ENCODE results near the gene ARHGEF11.

The ARHGEF11 gene

DNA sequence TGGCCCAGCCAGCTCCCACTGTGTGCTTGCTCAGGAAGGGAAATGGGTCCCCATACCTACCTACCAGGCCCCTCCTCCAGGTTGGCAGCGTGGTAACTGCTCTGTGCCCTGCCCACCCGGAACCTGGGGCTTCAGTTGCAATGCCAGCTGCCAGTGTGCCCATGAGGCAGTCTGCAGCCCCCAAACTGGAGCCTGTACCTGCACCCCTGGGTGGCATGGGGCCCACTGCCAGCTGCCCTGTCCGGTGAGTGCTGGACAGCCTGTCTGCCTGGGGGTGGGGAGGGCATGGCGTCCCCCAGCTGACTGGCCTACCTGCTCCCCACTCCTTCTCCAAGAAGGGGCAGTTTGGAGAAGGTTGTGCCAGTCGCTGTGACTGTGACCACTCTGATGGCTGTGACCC, 135.9 kb downstream of the ARHGEF11 start:
- Histone ChIP-seq H3K36me3 (no peaks in the 10 kb centered on the region), H3K4me3 (ENCODE audit: low read depth, low read length) (no peak overlapping the region)

GRCh38 chr1:156908955-156909354, 136.6 kb downstream of the ARHGEF11 start:
- H3K36me3 ChIP-seq, result no peaks in the 10 kb centered on the region
- H3K4me3 ChIP-seq (ENCODE audit: low read depth, low read length), result no peak overlapping the region

More for the DNA sequence above, 135.9 kb downstream of the ARHGEF11 start:
- Histone ChIP-seq H3K9me3 (ENCODE audit: severe bottlenecking) (no peaks in the 10 kb centered on the region), H3K27ac (no peak overlapping the region), H3K27me3 (ENCODE audit: insufficient read depth, low read depth, severe bottlenecking) (no peaks in the 10 kb centered on the region)
- DNase-seq, result no peak
- no peak for TF ChIP-seq CTCF (IDR thresholded peaks at IDR 0.05; ENCODE audit: low read depth, low read length)

GRCh38 chr1:156908541-156908940, 137.0 kb downstream of the ARHGEF11 start:
- Histone ChIP-seq H3K9me3 (ENCODE audit: severe bottlenecking) (no peaks in the 10 kb centered on the region), H3K27ac (no peak overlapping the region), H3K36me3 (no peaks in the 10 kb centered on the region), H3K4me3 (ENCODE audit: low read depth, low read length) (no peak overlapping the region), H3K27me3 (ENCODE audit: insufficient read depth, low read depth, severe bottlenecking) (no peaks in the 10 kb centered on the region)
- no peak for TF ChIP-seq CTCF (IDR thresholded peaks at IDR 0.05; ENCODE audit: low read depth, low read length)
- DNase-seq, result no peak

More at GRCh38 chr1:156908955-156909354, 136.6 kb downstream of the ARHGEF11 start:
- no peaks in the 10 kb centered on the region for H3K27me3 ChIP-seq (ENCODE audit: insufficient read depth, low read depth, severe bottlenecking)
- TF ChIP-seq CTCF (IDR thresholded peaks at IDR 0.05; ENCODE audit: low read depth, low read length), result no peak
- no peak overlapping the region for H3K27ac ChIP-seq
- no peak for DNase-seq
- H3K9me3 ChIP-seq (ENCODE audit: severe bottlenecking), result no peaks in the 10 kb centered on the region

- no peaks in the 10 kb centered on the region for H3K36me3 ChIP-seq
- no peak overlapping the region for H3K27ac ChIP-seq
- no peak for TF ChIP-seq CTCF (IDR thresholded peaks at IDR 0.05; ENCODE audit: low read depth, low read length)
- H3K4me3 ChIP-seq (ENCODE audit: low read depth, low read length), result no peak overlapping the region
- DNase-seq, result no peak
- no peaks in the 10 kb centered on the region for H3K27me3 ChIP-seq (ENCODE audit: insufficient read depth, low read depth, severe bottlenecking)
- H3K9me3 ChIP-seq (ENCODE audit: severe bottlenecking), result no peaks in the 10 kb centered on the region
Measured at GRCh38 chr1:156906206-156906906, 139.2 kb downstream of the ARHGEF11 start.

DNA sequence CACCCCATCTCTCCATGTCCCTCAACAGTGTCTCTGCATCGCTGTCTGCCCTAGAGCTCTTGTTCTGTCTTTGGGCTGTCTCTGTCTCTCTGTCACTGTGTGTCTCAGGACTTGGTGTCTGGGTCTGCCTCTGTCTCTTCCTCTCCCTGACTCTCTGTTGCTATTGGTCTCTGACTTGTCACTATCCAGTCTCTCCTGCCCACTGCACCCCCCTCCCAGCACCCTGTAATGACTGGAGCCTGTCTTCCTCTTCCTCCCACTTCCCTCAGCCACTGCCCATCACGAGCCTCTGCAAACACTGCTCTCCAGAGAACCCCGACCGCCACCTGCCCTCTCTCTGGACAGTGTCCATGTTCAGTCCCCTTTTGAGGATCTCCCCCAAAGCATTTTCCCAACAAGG, 139.9 kb downstream of the ARHGEF11 start:
- Histone ChIP-seq H3K36me3 (no peaks in the 10 kb centered on the region), H3K27ac (no peak overlapping the region), H3K9me3 (ENCODE audit: severe bottlenecking) (no peaks in the 10 kb centered on the region), H3K27me3 (ENCODE audit: insufficient read depth, low read depth, severe bottlenecking) (no peaks in the 10 kb centered on the region), H3K4me3 (ENCODE audit: low read depth, low read length) (no peak overlapping the region)
- no peak for TF ChIP-seq CTCF (IDR thresholded peaks at IDR 0.05; ENCODE audit: low read depth, low read length)
- DNase-seq, result no peak

DNA sequence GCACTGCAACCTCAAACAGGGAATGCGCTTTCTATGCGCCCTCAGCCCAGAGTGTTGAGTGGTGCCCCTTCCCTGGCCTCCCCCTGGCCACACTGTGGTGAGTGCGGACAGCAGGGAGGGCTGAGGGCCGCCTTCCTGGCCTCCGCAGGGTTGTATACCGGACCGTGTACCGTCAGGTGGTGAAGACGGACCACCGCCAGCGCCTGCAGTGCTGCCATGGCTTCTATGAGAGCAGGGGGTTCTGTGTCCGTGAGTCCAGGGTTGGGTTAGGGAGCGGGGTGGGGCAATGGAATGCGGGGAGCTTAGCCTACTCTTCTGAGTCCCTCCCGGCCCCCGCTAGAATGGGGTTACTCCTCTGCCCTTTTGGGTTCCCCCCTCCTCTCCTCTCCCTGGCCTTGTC, 140.4 kb downstream of the ARHGEF11 start:
- Histone ChIP-seq H3K9me3 (ENCODE audit: severe bottlenecking) (no peaks in the 10 kb centered on the region), H3K27ac (no peak overlapping the region), H3K4me3 (ENCODE audit: low read depth, low read length) (no peak overlapping the region), H3K36me3 (no peaks in the 10 kb centered on the region), H3K27me3 (ENCODE audit: insufficient read depth, low read depth, severe bottlenecking) (no peaks in the 10 kb centered on the region)
- no peak for DNase-seq
- no peak for TF ChIP-seq CTCF (IDR thresholded peaks at IDR 0.05; ENCODE audit: low read depth, low read length)
